ENCODE data around the gene GPR21.

- no peak for TF ChIP-seq ZFP30 (CRISPR knock-in tag; IDR thresholded peaks at IDR 0.05)
- no peak for TF ChIP-seq PATZ1 (CRISPR knock-in tag; IDR thresholded peaks at IDR 0.05; ENCODE audit: borderline replicate concordance)
- TF ChIP-seq POU6F1 (CRISPR knock-in tag; IDR thresholded peaks at IDR 0.05; ENCODE audit: borderline replicate concordance, low read depth): no peak
- no peak for TF ChIP-seq TOX (CRISPR knock-in tag; IDR thresholded peaks at IDR 0.05; ENCODE audit: borderline replicate concordance)
- TF ChIP-seq ZFP3 (CRISPR knock-in tag; IDR thresholded peaks at IDR 0.05): no peak
- TF ChIP-seq ARNTL (CRISPR knock-in tag; IDR thresholded peaks at IDR 0.05; ENCODE audit: borderline replicate concordance, low read depth): no peak
- TF ChIP-seq CSDC2 (CRISPR knock-in tag; IDR thresholded peaks at IDR 0.05): no peak
- no peak for TF ChIP-seq CREB5 (CRISPR knock-in tag; IDR thresholded peaks at IDR 0.05; ENCODE audit: low read depth)
- no peak for TF ChIP-seq CSRNP3 (CRISPR knock-in tag; IDR thresholded peaks at IDR 0.05)
Observed at GRCh38 chr9:123084256-123084655, 50.8 kb downstream of the GPR21 start.

Measured in SK-N-SH treated with all-trans-retinoic acid at 6 μM for 48 hours (cell line).